ENCODE data around the gene ZC3H13. TPM values are rescaled to one million over a fixed set of nuclear protein-coding genes. Genes with fewer than 3 reads are reported as not detected.

ZC3H13 gene, protein sequence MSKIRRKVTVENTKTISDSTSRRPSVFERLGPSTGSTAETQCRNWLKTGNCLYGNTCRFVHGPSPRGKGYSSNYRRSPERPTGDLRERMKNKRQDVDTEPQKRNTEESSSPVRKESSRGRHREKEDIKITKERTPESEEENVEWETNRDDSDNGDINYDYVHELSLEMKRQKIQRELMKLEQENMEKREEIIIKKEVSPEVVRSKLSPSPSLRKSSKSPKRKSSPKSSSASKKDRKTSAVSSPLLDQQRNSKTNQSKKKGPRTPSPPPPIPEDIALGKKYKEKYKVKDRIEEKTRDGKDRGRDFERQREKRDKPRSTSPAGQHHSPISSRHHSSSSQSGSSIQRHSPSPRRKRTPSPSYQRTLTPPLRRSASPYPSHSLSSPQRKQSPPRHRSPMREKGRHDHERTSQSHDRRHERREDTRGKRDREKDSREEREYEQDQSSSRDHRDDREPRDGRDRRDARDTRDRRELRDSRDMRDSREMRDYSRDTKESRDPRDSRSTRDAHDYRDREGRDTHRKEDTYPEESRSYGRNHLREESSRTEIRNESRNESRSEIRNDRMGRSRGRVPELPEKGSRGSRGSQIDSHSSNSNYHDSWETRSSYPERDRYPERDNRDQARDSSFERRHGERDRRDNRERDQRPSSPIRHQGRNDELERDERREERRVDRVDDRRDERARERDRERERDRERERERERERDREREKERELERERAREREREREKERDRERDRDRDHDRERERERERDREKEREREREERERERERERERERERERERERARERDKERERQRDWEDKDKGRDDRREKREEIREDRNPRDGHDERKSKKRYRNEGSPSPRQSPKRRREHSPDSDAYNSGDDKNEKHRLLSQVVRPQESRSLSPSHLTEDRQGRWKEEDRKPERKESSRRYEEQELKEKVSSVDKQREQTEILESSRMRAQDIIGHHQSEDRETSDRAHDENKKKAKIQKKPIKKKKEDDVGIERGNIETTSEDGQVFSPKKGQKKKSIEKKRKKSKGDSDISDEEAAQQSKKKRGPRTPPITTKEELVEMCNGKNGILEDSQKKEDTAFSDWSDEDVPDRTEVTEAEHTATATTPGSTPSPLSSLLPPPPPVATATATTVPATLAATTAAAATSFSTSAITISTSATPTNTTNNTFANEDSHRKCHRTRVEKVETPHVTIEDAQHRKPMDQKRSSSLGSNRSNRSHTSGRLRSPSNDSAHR (N-terminal part only)
- 62.0 TPM for polyA plus RNA-seq (2013, experiment 1 of 2)
- polyA plus RNA-seq (2013, experiment 2 of 2), result 60.4 TPM

DNA sequence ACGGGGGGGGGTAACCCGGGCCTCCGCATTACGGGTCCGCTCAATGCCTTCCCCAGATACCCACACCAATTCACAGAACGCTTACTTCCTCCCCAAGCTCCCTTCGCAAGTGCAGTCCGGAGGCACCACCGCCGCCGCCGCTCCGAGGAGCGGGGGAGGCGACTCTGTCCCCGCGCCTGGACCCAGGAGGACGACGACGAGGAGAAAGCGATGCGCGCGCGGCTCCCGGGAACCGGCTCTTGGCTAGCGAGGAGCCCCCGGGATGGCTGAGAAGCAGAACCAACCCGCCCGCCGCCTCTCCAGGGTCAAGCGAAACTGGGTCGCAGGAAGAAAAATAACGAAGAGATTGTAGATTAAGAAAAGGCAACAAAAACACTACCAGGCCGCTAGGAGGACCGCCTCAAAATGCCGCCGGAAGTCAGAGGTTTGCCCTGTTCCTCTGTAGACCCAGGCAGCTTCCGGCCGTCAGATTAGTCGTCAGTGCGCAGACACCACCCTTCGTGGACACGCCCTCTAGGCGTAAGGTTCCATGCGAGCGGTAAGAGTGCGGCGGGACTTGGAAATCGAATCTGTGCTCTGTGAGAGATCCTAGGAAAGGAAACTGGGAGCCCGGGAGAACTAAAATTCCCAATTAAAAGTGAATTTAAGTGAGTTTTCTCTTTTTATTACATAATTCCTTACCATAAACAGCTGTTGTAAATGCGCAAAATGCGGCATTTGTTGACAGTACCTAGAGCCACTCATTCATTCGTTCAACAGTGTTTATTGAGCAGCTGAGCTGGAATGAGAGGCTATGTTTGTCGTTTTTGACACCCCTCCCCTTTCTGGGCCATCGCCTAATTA, at the start of gene ZC3H13:
Gene ZC3H13 (minus strand): TSS at position 428 of the 843 bp plus-strand sequence. CDS start 7,239 bp downstream, outside the sequence.
- no CpG with 5 or more reads among the region's 57 CpGs for WGBS (ENCODE audit: extremely low coverage, insufficient coverage, low lambda C conversion rate)

DNA sequence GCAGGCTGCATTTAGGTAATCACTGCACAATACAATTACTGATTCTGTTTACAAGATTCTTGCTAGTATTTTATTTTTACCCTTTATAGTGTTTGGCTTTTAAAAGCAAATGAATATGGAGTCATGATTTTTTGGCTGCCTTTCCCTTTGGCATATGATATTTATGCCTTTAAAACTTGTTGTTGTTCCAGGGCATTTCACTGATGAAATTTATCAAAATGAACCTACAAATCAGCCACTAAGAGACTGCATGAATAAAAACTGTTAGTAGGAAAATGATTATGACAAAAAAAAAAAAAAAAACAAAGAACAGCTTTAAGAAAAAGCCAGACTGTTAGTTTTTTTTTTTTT, 49.7 kb upstream of the ZC3H13 start:
- no peak for DNase-seq
- Histone ChIP-seq H3K36me3 (ENCODE audit: control insufficient read depth, insufficient read depth, low read length) (no peaks in the 10 kb centered on the region), H2BK120ac (ENCODE audit: low read depth, low read length) (no peak overlapping the region), H2BK15ac (replicated peaks; ENCODE audit: low read depth) (no peak overlapping the region), H3K18ac (ENCODE audit: low read length) (no peak overlapping the region), H3K27me3 (ENCODE audit: insufficient read depth, low read length, poor library complexity) (no peaks in the 10 kb centered on the region), H3K4me1 (ENCODE audit: control insufficient read depth, low read depth, low read length) (no peaks in the 10 kb centered on the region), H2BK5ac (ENCODE audit: low read length) (no peak overlapping the region), H3K4me2 (ENCODE audit: low read length) (no peak overlapping the region), H3K56ac (ENCODE audit: low read length) (no peak overlapping the region), H3K79me2 (ENCODE audit: control insufficient read depth, insufficient read depth, low read length) (no peaks in the 10 kb centered on the region), H2AK5ac (ENCODE audit: low read length) (no peak overlapping the region), H3K23ac (ENCODE audit: low read length) (no peak overlapping the region), H4K5ac (ENCODE audit: low read length) (no peak overlapping the region), H3K79me1 (ENCODE audit: low read length) (no peaks in the 10 kb centered on the region), H3K27ac (ENCODE audit: low read depth, low read length) (no peak overlapping the region), H3K4me3 (ENCODE audit: low read length) (no peak overlapping the region), H3K4ac (ENCODE audit: low read depth, low read length) (no peak overlapping the region), H4K8ac (ENCODE audit: low read depth, low read length) (no peak overlapping the region), H3K9ac (ENCODE audit: low read length) (no peak overlapping the region)

More for the DNA sequence above, at the start of gene ZC3H13:
- H3K27me3 ChIP-seq (ENCODE audit: insufficient read depth, low read length, poor library complexity), result no peaks in the 10 kb centered on the region
- peak within 1 kb of the TSS; percentile 91 for H3K18ac ChIP-seq (ENCODE audit: low read length)
- H3K56ac ChIP-seq (ENCODE audit: low read length), result peak within 1 kb of the TSS; percentile 91
- no peaks in the 10 kb centered on the region for H3K79me1 ChIP-seq (ENCODE audit: low read length)
- no peak within 1 kb of the TSS for H2BK120ac ChIP-seq (ENCODE audit: low read depth, low read length)
- H2AK5ac ChIP-seq (ENCODE audit: low read length), result no peak within 1 kb of the TSS
- H3K4me2 ChIP-seq (ENCODE audit: low read length), result peak within 1 kb of the TSS; percentile 43
- no peak within 1 kb of the TSS for H4K5ac ChIP-seq (ENCODE audit: low read length)
- H3K4ac ChIP-seq (ENCODE audit: low read depth, low read length), result peak within 1 kb of the TSS; percentile 77
- H3K23ac ChIP-seq (ENCODE audit: low read length), result no peak within 1 kb of the TSS
- no peak within 1 kb of the TSS for H2BK5ac ChIP-seq (ENCODE audit: low read length)
- DNase-seq, result peak; percentile 99
- H2BK15ac ChIP-seq (replicated peaks; ENCODE audit: low read depth), result no peak within 1 kb of the TSS
- H3K36me3 ChIP-seq (ENCODE audit: control insufficient read depth, insufficient read depth, low read length), result no peaks in the 10 kb centered on the region
- H4K8ac ChIP-seq (ENCODE audit: low read depth, low read length), result peak within 1 kb of the TSS; percentile 93
- peak within 1 kb of the TSS; percentile 42 for H3K27ac ChIP-seq (ENCODE audit: low read depth, low read length)
- peaks cover 34% of the 10 kb centered on the region for H3K79me2 ChIP-seq (ENCODE audit: control insufficient read depth, insufficient read depth, low read length)
- peak within 1 kb of the TSS; percentile 64 for H3K4me3 ChIP-seq (ENCODE audit: low read length)
- H3K9ac ChIP-seq (ENCODE audit: low read length), result peak within 1 kb of the TSS; percentile 69
- H3K4me1 ChIP-seq (ENCODE audit: control insufficient read depth, low read depth, low read length), result peaks cover 2% of the 10 kb centered on the region

DNA sequence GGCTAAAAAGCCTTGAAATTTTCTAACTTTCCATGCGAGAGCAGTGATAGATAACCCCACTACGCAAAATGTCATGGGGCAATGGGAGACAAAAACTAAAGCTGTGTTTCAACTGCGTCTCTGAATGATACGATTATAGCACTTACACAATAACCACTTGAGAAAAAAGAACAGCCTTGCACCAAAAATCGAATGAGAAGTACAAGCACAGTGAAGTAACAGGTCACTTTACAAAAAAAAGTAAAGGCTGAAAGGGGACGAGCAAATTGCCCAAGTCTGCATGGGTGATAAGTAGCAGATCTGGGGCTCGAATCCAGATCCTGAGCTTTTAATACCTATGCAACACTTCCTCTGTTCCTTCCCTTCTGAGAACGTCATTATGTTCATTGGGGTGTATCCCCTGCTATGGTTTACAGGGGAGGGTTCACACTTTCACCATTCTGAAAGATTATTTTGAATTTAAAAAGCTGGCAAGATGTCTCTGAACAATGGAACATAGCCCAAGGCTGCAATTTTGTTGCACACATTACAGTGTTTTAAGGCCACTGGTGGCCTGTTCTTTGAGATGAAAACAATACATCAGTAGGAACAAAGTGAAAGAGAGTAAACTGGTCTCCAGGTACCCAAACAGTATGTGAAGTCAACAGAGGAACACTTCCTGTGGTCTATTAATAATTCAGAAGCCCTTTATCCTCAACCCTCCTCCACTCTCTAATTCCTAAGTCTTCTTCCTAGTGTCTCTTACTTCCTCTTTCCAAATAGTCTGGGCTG, 49.1 kb upstream of the ZC3H13 start:
- Histone ChIP-seq H3K79me1 (ENCODE audit: low read length) (no peaks in the 10 kb centered on the region), H3K27ac (ENCODE audit: low read depth, low read length) (no peak overlapping the region), H3K4me2 (ENCODE audit: low read length) (no peak overlapping the region), H3K9ac (ENCODE audit: low read length) (no peak overlapping the region), H2BK120ac (ENCODE audit: low read depth, low read length) (no peak overlapping the region), H3K4ac (ENCODE audit: low read depth, low read length) (no peak overlapping the region), H2BK15ac (replicated peaks; ENCODE audit: low read depth) (no peak overlapping the region), H3K27me3 (ENCODE audit: insufficient read depth, low read length, poor library complexity) (no peaks in the 10 kb centered on the region), H4K8ac (ENCODE audit: low read depth, low read length) (no peak overlapping the region), H2AK5ac (ENCODE audit: low read length) (no peak overlapping the region), H3K79me2 (ENCODE audit: control insufficient read depth, insufficient read depth, low read length) (no peaks in the 10 kb centered on the region), H2BK5ac (ENCODE audit: low read length) (no peak overlapping the region), H3K36me3 (ENCODE audit: control insufficient read depth, insufficient read depth, low read length) (no peaks in the 10 kb centered on the region), H3K4me3 (ENCODE audit: low read length) (no peak overlapping the region), H3K18ac (ENCODE audit: low read length) (no peak overlapping the region), H3K23ac (ENCODE audit: low read length) (no peak overlapping the region), H4K5ac (ENCODE audit: low read length) (no peak overlapping the region), H3K56ac (ENCODE audit: low read length) (no peak overlapping the region), H3K4me1 (ENCODE audit: control insufficient read depth, low read depth, low read length) (no peaks in the 10 kb centered on the region)
- WGBS (ENCODE audit: extremely low coverage, insufficient coverage, low lambda C conversion rate), result no CpG with 5 or more reads among the region's 8 CpGs
- no peak for DNase-seq

DNA sequence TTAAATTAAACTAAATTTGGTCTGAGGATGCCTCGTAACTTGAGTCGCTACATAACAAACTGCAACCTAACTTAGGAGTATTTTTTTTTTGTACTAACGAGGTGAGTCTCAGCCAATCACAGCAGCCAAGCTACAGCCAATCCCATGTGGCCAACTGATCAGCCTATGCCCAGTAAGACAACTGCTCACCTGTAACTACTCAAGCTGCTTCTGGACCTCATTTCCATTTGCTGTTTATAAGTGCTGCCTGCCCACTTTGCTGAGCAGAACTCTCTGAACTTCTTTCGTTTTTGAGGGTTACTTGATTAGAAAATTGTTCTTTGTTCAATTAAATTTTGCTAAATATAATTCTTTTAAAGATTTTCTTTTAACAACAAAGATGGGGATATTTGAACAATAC, 48.5 kb upstream of the ZC3H13 start:
- H3K79me1 ChIP-seq (ENCODE audit: low read length), result no peaks in the 10 kb centered on the region
- no peak overlapping the region for H2BK120ac ChIP-seq (ENCODE audit: low read depth, low read length)
- no peak overlapping the region for H2AK5ac ChIP-seq (ENCODE audit: low read length)
- H3K4me2 ChIP-seq (ENCODE audit: low read length), result no peak overlapping the region
- H4K8ac ChIP-seq (ENCODE audit: low read depth, low read length), result no peak overlapping the region
- H2BK5ac ChIP-seq (ENCODE audit: low read length), result no peak overlapping the region
- H3K56ac ChIP-seq (ENCODE audit: low read length), result no peak overlapping the region
- H3K4me3 ChIP-seq (ENCODE audit: low read length), result no peak overlapping the region
- no peaks in the 10 kb centered on the region for H3K4me1 ChIP-seq (ENCODE audit: control insufficient read depth, low read depth, low read length)
- DNase-seq, result no peak
- H3K23ac ChIP-seq (ENCODE audit: low read length), result no peak overlapping the region
- no peak overlapping the region for H3K4ac ChIP-seq (ENCODE audit: low read depth, low read length)
- WGBS (ENCODE audit: extremely low coverage, insufficient coverage, low lambda C conversion rate), result no CpG with 5 or more reads among the region's 4 CpGs
- no peaks in the 10 kb centered on the region for H3K27me3 ChIP-seq (ENCODE audit: insufficient read depth, low read length, poor library complexity)
- no peak overlapping the region for H3K27ac ChIP-seq (ENCODE audit: low read depth, low read length)
- no peak overlapping the region for H4K5ac ChIP-seq (ENCODE audit: low read length)
- no peak overlapping the region for H3K9ac ChIP-seq (ENCODE audit: low read length)
- no peaks in the 10 kb centered on the region for H3K79me2 ChIP-seq (ENCODE audit: control insufficient read depth, insufficient read depth, low read length)
- no peak overlapping the region for H3K18ac ChIP-seq (ENCODE audit: low read length)
- H3K36me3 ChIP-seq (ENCODE audit: control insufficient read depth, insufficient read depth, low read length), result no peaks in the 10 kb centered on the region
- no peak overlapping the region for H2BK15ac ChIP-seq (replicated peaks; ENCODE audit: low read depth)
